ENCODE data around the gene MVB12B.

The MVB12B gene

DNA sequence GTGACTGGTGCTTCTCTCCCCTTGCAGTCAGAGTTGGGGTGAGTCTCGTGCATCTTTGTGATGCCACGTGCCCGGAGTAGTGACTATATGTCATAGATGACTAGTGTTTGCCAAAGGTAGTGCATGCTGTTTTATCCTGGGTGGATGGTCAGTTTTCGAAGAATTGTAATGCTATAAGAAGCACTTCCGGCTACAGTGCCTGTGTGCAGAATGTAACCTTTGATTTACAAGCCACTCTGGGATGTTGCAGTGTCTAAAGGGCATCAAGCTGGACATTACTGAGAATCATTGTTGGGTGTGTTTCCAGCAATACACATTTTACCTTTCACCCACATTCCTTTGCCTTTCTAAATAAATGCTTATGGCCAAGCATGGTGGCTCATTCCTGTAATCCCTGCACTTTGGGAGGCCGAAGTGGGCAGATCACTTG, 16.7 kb downstream of the MVB12B start:
- POLR2A ChIA-PET (ENCODE audit: low non-redundant PET), result no interaction called here
- CTCF ChIA-PET, result interaction anchor here (0.6 kb wide), 1 partner anchor 477 kb away, joined by 3 read pairs; no protein-coding TSS in a partner anchor
- DNase-seq (ENCODE audit: low spot score), result no peak
- TF ChIP-seq, protein P1, sequence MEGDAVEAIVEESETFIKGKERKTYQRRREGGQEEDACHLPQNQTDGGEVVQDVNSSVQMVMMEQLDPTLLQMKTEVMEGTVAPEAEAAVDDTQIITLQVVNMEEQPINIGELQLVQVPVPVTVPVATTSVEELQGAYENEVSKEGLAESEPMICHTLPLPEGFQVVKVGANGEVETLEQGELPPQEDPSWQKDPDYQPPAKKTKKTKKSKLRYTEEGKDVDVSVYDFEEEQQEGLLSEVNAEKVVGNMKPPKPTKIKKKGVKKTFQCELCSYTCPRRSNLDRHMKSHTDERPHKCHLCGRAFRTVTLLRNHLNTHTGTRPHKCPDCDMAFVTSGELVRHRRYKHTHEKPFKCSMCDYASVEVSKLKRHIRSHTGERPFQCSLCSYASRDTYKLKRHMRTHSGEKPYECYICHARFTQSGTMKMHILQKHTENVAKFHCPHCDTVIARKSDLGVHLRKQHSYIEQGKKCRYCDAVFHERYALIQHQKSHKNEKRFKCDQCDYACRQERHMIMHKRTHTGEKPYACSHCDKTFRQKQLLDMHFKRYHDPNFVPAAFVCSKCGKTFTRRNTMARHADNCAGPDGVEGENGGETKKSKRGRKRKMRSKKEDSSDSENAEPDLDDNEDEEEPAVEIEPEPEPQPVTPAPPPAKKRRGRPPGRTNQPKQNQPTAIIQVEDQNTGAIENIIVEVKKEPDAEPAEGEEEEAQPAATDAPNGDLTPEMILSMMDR (conservative IDR thresholded peaks at IDR 0.05; ENCODE audit: low read depth), result no peak
- H3K27ac ChIP-seq, result no peak overlapping the region

DNA sequence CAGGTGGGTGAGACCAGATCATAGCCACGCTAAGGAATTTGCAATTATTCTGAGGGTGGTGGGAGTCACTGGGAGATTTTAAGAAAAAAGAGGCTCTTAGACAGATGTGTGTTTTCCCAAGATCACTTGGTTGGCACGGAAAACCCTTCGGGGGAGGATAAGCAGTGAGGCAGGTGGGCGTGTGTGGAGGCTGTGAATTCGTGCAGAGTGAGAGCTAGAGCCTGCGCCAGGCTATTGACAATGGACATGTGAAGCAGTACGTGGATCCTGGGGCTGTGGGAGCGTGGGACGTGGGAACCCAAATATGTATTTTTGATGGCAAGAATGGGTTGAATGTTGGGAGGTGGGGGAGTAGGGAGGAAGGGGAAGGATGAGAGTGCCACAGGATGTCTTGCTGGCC, 19.4 kb downstream of the MVB12B start:
- TF ChIP-seq, protein P1 (conservative IDR thresholded peaks at IDR 0.05; ENCODE audit: low read depth), result no peak
- POLR2A ChIA-PET (ENCODE audit: low non-redundant PET), result no interaction called here
- no peak for DNase-seq (ENCODE audit: low spot score)
- CTCF ChIA-PET, result interaction anchor here (0.7 kb wide), 1 partner anchor 262 kb away, joined by 5 read pairs; no protein-coding TSS in a partner anchor
- H3K27ac ChIP-seq, result no peak overlapping the region

DNA sequence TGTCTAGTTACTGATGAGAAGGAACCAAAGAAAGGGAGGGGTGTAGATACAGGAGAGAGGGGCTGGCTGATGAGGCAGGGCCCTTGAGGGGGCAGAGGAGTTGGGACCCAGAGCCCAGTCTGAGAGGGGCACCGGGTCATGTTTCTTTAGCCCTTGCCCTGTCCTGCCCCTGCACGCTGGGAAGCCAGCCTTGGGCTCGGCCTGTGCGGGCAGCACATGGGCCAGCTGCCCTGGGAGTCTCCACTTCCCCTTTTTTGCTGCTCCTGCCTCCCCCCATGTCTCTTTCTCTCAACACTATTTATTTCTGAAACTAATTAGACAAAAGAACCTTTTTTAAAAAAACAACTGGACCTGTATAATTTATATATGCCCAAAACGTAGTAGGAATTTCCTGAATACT, 20.5 kb downstream of the MVB12B start:
- H3K27ac ChIP-seq, result no peak overlapping the region
- CTCF ChIA-PET, result no interaction called here
- TF ChIP-seq, protein P1 (conservative IDR thresholded peaks at IDR 0.05; ENCODE audit: low read depth), result no peak
- POLR2A ChIA-PET (ENCODE audit: low non-redundant PET), result no interaction called here
- DNase-seq (ENCODE audit: low spot score), result no peak

DNA sequence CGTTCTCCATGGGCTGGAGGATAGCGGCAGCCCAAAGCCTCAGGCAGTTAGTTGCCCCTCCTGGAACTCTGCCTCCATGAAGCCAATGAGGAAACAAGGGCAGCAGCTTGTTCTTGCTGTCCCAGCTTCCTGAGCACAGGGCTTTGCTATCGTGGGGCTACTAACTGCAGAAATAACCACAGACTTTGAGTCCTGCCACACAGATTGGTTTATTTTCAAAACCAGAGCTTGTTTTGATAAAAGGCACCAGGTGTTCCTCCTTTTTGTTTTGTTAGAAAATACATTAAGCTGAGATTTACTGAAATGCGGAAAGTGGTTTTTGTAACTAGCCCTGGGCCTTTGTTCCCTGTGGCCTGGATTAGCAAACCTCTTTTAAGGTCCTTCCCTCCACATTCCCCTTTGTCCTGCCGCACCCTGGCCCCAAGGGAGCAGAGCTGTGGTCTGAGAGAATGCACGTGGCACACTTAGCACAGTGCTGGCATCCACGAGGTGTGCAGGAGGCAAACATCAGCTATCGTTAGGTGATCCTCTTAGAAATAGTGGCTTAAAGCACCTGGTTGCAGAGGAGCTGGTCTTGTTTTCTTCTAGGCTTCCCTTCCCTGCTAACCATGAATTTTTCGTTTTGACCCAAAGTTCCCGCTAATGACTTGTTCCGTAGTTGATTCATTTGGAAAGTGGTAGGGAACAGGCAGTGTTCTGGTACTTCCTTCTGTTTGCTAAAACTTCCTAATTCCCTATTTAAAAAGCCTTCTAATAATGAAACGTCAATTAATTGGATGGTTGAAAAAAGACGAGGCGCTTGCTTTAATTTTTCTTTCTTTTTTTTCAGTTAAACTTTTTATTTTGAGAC, 21.5 kb downstream of the MVB12B start:
- H3K27ac ChIP-seq, result no peak overlapping the region
- ChIA-PET CTCF (interaction anchor here (0.6 to 0.9 kb wide), 3 partner anchors 143 to 488 kb away, joined by 3 to 5 read pairs (median 4); no protein-coding TSS in a partner anchor), POLR2A (ENCODE audit: low non-redundant PET) (no interaction called here)
- TF ChIP-seq, protein P1 (conservative IDR thresholded peaks at IDR 0.05; ENCODE audit: low read depth), result no peak
- DNase-seq (ENCODE audit: low spot score), result no peak

DNA sequence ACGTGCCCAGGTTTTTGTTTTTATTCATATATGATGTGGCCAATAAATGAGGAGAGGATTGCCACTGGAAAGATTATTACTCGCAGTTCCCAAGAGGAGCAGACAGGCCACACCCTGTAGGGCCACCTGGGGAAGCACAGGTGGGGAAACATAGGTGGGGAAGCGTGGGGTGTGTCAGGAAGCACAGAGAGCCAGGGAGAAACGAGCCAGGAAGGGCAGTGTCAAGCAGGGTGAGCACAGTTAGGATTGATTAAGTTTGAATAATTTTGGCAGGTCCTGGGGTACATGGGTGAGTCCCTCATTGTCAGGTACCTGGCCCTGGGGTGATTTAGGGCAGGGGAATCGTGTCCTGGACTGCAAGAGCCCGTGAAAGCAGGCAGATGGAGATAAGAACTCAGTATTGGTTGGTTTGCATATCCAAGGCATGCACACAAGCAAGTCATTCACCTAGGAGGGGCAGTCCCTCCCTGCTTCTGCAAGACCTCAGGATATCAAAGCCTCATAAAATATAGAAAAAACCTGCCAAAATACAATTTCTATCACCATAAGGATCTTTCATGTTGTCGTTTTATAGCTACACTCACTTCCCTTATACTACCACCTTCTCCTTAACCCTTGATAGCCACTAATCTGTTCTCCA, 22.4 kb downstream of the MVB12B start:
- DNase-seq (ENCODE audit: low spot score), result no peak
- TF ChIP-seq, protein P1 (conservative IDR thresholded peaks at IDR 0.05; ENCODE audit: low read depth), result no peak
- H3K27ac ChIP-seq, result no peak overlapping the region
- ChIA-PET CTCF (interaction anchor here (0.7 kb wide), 1 partner anchor 61 kb away, joined by 3 read pairs; no protein-coding TSS in a partner anchor), POLR2A (ENCODE audit: low non-redundant PET) (no interaction called here)

DNA sequence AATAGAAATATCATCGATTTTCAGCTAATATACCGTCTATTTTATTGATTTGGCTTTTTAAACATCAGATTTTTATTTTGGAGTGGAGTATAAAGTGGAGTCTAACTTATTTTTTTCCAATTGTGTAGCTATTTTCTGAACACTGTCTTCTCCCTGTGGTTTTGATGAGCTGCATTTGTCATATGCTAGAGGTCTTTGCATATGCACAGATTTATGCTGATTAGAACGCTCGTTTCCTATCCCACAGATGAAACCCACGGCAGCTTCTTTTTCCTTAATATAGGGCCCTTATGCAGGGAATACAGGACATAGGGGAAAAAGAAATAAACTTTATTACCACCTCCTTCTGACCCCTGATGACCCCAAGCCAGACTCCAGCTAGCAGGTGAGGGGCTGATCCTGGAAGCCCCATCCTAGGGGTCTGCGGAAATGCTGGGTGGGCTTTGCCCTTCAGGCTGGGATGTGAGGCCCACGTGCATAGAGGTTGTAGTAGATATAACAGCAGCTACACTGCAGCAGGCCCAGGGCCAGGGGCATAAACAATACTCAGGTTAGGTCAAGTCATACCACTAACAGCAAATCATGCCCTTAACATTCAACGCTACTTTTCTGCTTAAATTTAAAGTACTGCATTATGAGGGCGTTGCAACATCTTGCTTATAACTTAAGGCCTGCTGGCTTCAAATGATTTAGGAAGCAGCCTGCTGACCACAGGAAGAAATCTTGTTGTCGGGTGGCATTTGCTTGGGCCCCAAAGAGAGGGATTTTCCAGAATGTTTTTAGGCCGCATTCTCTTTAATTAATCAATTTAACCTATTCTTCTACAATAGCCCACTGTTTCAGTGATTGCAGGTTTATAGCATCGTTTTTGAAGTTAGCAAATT, 28.5 kb downstream of the MVB12B start:
- TF ChIP-seq, protein P1 (conservative IDR thresholded peaks at IDR 0.05; ENCODE audit: low read depth), result no peak
- DNase-seq (ENCODE audit: low spot score), result no peak
- POLR2A ChIA-PET (ENCODE audit: low non-redundant PET), result no interaction called here
- CTCF ChIA-PET, result interaction anchor here (0.6 kb wide), 1 partner anchor 627 kb away, joined by 3 read pairs; no protein-coding TSS in a partner anchor
- H3K27ac ChIP-seq, result no peak overlapping the region

Data from RWPE1 (cell line).